Activated naive CD8-positive, alpha-beta T cell treated with anti-CD3 and anti-CD28 coated beads, Interleukin-2, amount 50 U/mL, for 24 hours (primary cell): ENCODE measurements around the gene CSF1R.

Experiments
- ATAC-seq: fragments of 150-1000 bp; cut with Tn5 transposase; one replicate; pipeline ENCODE4 v1.10.0; 2021
- DNase-seq: peaks from one replicate; pipeline ENCODE4 v3.0.0; 2021
- H3K27ac Mint-ChIP-seq: one replicate; pipeline ENCODE4 v1.8.0; 2021; ENCODE audit warnings: mild to moderate bottlenecking, mixed read lengths
- H3K27me3 Mint-ChIP-seq: one replicate; pipeline ENCODE4 v1.8.0; 2021; ENCODE audit warnings: mixed read lengths
- H3K36me3 Mint-ChIP-seq: one replicate; pipeline ENCODE4 v1.8.0; 2021; ENCODE audit warnings: low read depth, mixed read lengths
- H3K4me1 Mint-ChIP-seq: one replicate; pipeline ENCODE4 v1.8.0; 2021; ENCODE audit warnings: mixed read lengths
- H3K4me3 Mint-ChIP-seq: one replicate; pipeline ENCODE4 v1.8.0; 2021; ENCODE audit warnings: mild to moderate bottlenecking, moderate library complexity, mixed read lengths
- H3K9me3 Mint-ChIP-seq: one replicate; pipeline ENCODE4 v1.8.0; 2021; ENCODE audit warnings: mixed read lengths

Gene CSF1R

GRCh38 chr5:150124111-150124557 lies 37.8 kb upstream of the CSF1R start:
- H3K27me3 Mint-ChIP-seq: no peaks in the 10 kb centered on the region
- H3K36me3 Mint-ChIP-seq: no peaks in the 10 kb centered on the region
- H3K9me3 Mint-ChIP-seq: no peaks in the 10 kb centered on the region
- no peak for ATAC-seq
- H3K4me1 Mint-ChIP-seq: no peaks in the 10 kb centered on the region
- DNase-seq: no peak
- H3K27ac Mint-ChIP-seq: no peak overlapping the region
- no peak overlapping the region for H3K4me3 Mint-ChIP-seq

- ATAC-seq: no peak
- Mint-ChIP-seq H3K4me3 (no peak overlapping the region), H3K4me1 (no peaks in the 10 kb centered on the region), H3K9me3 (no peaks in the 10 kb centered on the region), H3K36me3 (no peaks in the 10 kb centered on the region), H3K27ac (no peak overlapping the region), H3K27me3 (no peaks in the 10 kb centered on the region)
- DNase-seq: no peak
Measured at GRCh38 chr5:150123542-150123941, 37.2 kb upstream of the CSF1R start.

DNA sequence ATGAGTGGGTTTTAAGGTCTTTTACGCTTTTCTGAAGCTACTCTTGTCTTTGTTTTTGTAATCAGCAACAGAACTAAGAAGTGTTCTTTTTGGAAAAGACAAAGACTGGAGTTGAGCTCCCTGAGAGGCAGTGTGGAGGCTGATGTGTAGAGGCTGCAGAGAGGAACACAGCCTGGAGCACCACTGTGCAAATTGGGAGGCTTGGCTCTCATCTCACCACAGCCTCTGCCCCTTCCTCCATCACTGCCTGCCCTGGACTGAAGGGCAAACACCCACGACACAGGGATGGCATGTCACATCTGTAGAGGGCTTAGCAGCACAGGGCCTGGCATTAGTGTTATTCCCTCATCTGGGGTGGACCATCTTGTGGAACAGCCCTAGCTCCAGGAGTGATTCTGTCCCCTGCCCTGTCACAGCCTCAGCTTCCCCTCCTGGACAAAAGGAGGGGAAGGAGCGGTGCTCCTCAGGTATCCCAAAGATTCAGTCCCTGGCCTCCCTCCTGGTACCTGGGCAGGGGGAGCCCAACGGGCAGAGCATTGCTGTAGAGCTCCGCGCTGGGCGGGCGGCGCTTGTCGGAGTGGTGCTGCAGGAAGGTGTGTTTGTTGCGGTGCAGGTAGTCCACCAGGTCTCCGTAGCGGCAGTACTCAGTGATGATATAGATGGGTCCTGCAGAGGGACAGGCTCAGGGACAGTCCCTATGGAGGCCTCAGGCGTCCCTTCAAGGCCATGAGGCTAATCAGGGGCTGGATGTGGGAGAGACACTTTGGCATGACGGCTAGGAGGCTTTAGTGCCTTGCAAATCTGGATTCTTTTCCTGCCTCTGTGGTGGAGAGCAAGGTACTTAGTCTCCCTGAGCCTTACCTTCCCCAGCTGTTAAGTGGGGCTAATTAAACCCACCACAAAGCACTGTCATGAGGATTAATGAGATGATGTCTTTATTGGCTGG lies 36.5 kb upstream of the CSF1R start:
- no peak for DNase-seq
- ATAC-seq: no peak
- Mint-ChIP-seq H3K27ac (no peak overlapping the region), H3K27me3 (no peaks in the 10 kb centered on the region), H3K4me3 (no peak overlapping the region), H3K4me1 (no peaks in the 10 kb centered on the region), H3K36me3 (no peaks in the 10 kb centered on the region), H3K9me3 (no peaks in the 10 kb centered on the region)

- Mint-ChIP-seq H3K27ac (no peak overlapping the region), H3K4me3 (no peak overlapping the region), H3K27me3 (no peaks in the 10 kb centered on the region), H3K4me1 (no peaks in the 10 kb centered on the region), H3K36me3 (no peaks in the 10 kb centered on the region), H3K9me3 (no peaks in the 10 kb centered on the region)
- ATAC-seq (peak; percentile 52), DNase-seq (peak; percentile 15)
Measured at GRCh38 chr5:150122158-150122510, 35.8 kb upstream of the CSF1R start.

GRCh38 chr5:150121448-150122157 lies 35.2 kb upstream of the CSF1R start:
- Mint-ChIP-seq H3K4me3 (no peak overlapping the region), H3K9me3 (no peaks in the 10 kb centered on the region), H3K36me3 (no peaks in the 10 kb centered on the region), H3K27ac (no peak overlapping the region), H3K4me1 (no peaks in the 10 kb centered on the region), H3K27me3 (no peaks in the 10 kb centered on the region)
- ATAC-seq: no peak
- DNase-seq: no peak

GRCh38 chr5:150120617-150121447 lies 34.5 kb upstream of the CSF1R start:
- DNase-seq (no peak), ATAC-seq (no peak)
- H3K4me1 Mint-ChIP-seq: no peaks in the 10 kb centered on the region
- no peaks in the 10 kb centered on the region for H3K9me3 Mint-ChIP-seq
- H3K4me3 Mint-ChIP-seq: no peak overlapping the region
- no peaks in the 10 kb centered on the region for H3K36me3 Mint-ChIP-seq
- no peaks in the 10 kb centered on the region for H3K27me3 Mint-ChIP-seq
- H3K27ac Mint-ChIP-seq: no peak overlapping the region

DNA sequence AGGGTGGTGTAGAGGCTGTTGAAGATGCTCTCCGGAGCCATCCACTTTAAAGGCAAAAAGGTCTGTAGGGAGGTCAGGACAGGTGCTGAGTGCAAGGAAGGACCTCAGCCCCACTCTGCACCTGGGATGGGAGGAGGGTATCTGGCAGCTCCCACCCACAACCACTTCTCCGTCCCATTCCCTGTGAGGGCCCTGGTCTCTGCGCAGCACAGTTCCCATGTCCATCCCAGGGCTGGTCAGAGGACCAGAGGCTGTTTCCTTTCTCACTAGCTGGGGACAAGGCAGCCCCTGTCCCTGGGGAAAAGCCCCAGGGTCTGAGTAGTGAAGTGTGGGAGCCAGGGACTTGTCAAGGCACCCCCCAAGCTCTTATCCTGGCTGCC lies 33.7 kb upstream of the CSF1R start:
- Mint-ChIP-seq H3K27ac (no peak overlapping the region), H3K4me3 (no peak overlapping the region), H3K9me3 (no peaks in the 10 kb centered on the region), H3K27me3 (no peaks in the 10 kb centered on the region), H3K4me1 (no peaks in the 10 kb centered on the region), H3K36me3 (no peaks in the 10 kb centered on the region)
- no peak for ATAC-seq
- no peak for DNase-seq

- Mint-ChIP-seq H3K36me3 (no peaks in the 10 kb centered on the region), H3K27me3 (no peaks in the 10 kb centered on the region), H3K9me3 (no peaks in the 10 kb centered on the region), H3K4me1 (no peaks in the 10 kb centered on the region), H3K4me3 (no peak overlapping the region), H3K27ac (no peak overlapping the region)
- DNase-seq (no peak), ATAC-seq (no peak)
Measured at GRCh38 chr5:150119421-150120061, 33.2 kb upstream of the CSF1R start.

DNA sequence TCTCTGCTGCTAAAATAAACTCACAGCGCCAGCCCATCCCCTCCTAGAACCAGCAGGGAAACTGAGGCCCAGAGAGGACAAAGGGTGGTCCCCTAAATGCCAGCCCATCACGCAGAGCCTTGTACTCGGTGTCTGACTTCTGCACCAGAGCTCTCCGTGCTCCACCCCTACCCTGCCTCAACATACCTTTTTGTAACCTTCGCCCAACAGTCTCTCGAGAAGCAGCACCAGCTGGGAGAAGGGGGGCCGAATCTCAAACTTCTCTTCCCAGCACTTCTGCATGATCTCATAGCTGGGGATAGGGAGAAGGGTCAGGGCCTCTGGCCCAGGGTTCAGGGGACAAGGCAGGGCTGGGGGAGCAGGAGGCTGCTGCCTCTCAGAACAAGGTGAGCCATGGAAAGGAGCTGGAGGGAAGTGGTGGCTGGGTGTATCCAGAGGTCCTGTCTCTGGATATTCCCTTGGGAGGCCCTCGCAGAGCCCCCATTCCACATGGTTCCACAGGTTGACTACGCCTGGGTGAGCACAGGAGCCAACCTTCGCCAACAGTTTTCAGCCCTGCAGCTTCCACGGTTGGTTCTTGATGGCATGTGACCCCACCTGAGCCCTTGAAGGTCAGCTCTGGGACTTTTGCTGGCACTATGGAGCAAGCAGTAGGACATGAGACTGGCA lies 32.3 kb upstream of the CSF1R start:
- ATAC-seq (no peak), DNase-seq (no peak)
- no peaks in the 10 kb centered on the region for H3K4me1 Mint-ChIP-seq
- no peak overlapping the region for H3K27ac Mint-ChIP-seq
- H3K27me3 Mint-ChIP-seq: no peaks in the 10 kb centered on the region
- H3K9me3 Mint-ChIP-seq: no peaks in the 10 kb centered on the region
- no peaks in the 10 kb centered on the region for H3K36me3 Mint-ChIP-seq
- H3K4me3 Mint-ChIP-seq: no peak overlapping the region

- H3K27me3 Mint-ChIP-seq: no peaks in the 10 kb centered on the region
- ATAC-seq (no peak), DNase-seq (no peak)
- no peak overlapping the region for H3K27ac Mint-ChIP-seq
- no peaks in the 10 kb centered on the region for H3K36me3 Mint-ChIP-seq
- H3K4me3 Mint-ChIP-seq: no peak overlapping the region
- no peaks in the 10 kb centered on the region for H3K9me3 Mint-ChIP-seq
- H3K4me1 Mint-ChIP-seq: no peaks in the 10 kb centered on the region
Measured at GRCh38 chr5:150117945-150118560, 31.7 kb upstream of the CSF1R start.

GRCh38 chr5:150116667-150117400 lies 30.5 kb upstream of the CSF1R start:
- Mint-ChIP-seq H3K4me3 (no peak overlapping the region), H3K9me3 (no peaks in the 10 kb centered on the region), H3K4me1 (no peaks in the 10 kb centered on the region), H3K36me3 (no peaks in the 10 kb centered on the region), H3K27ac (no peak overlapping the region), H3K27me3 (no peaks in the 10 kb centered on the region)
- no peak for ATAC-seq
- no peak for DNase-seq

DNA sequence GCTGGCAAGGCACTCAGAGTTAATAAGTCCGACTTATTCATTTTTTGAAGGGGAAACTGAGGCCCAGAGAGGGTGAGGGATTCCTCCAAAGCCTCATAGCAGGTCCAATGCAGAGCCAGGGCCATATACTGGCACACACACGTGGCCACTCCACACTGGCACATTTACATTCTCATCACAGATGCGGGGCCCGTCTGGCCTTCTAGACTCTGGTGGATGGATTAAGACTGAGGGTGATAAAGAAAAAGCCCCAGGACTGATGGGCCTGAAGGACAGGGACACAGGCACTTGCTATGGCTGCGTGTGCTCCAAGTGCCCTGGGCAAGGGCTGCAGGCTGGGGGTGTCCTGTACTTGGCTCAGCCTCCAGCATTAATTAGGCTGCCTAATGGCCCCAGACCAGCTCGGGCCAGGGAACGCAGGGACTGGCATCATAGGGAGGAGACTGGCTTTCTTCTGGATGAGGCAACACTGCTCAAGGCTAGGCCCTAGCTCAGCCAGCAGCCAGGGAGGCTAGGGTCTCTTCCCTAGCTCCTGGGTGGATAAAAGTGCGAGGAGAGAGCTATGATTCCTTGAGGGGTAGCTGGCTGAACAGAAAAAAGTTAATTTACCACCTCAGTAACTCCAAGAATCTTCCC lies 28.5 kb upstream of the CSF1R start:
- no peaks in the 10 kb centered on the region for H3K27me3 Mint-ChIP-seq
- H3K27ac Mint-ChIP-seq: no peak overlapping the region

More for the DNA sequence above, 28.5 kb upstream of the CSF1R start:
- no peak for ATAC-seq
- Mint-ChIP-seq H3K4me1 (no peaks in the 10 kb centered on the region), H3K9me3 (no peaks in the 10 kb centered on the region), H3K36me3 (no peaks in the 10 kb centered on the region), H3K4me3 (no peak overlapping the region)
- no peak for DNase-seq
